GM19043 (cell line): Measurements from ENCODE around the gene TRMT10C.

ENCODE experiments used
- ATAC-seq: cut with Tn5 transposase; IDR thresholded peaks from one replicate; pipeline ENCODE4 v1.9.1; 2021; ENCODE audit warnings: low read depth; ENCODE audit not compliant: unreplicated experiment

Gene TRMT10C

DNA sequence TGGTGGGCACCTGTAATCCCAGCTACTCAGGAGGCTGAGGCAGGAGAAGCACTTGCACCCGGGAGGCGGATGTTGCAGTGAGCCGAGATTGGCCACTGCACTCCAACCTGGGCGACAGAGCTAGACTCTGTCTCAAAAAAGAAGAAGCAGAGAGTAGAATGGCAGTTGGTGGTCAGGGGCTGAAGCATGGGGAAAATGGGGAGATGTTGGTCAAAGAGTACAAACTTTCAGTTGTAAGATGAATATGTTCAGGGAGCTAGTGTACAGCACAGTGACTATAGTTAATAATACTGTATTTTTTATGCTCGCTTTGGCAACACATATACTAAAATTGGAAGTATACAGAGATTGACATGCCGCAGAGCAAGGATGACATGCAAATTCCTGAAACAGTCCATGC is 53.9 kb downstream of the TRMT10C start:
- no peak for ATAC-seq
